ENCODE data around the gene NISCH.

NISCH gene

DNA sequence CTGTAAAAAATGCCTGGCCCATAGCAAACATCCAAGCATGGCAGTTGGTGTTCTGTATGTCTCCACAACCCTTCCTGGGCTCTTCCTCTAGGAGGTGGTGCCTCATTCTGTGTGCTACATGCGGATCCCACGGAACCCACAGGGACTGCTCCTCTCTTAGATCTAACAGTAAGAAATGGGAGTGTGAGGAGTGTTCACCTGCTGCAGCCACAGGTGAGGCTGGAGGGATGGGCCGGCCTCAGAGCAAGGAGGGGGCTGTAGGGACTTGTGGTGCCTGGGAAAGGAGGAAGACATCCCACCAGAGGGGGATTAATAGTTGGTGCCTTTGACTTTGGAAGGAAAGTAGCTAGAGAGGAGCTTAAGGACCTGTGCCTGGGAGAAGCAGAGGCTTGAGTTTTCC is 32.7 kb upstream of the NISCH start:
- TF ChIP-seq, protein P1, sequence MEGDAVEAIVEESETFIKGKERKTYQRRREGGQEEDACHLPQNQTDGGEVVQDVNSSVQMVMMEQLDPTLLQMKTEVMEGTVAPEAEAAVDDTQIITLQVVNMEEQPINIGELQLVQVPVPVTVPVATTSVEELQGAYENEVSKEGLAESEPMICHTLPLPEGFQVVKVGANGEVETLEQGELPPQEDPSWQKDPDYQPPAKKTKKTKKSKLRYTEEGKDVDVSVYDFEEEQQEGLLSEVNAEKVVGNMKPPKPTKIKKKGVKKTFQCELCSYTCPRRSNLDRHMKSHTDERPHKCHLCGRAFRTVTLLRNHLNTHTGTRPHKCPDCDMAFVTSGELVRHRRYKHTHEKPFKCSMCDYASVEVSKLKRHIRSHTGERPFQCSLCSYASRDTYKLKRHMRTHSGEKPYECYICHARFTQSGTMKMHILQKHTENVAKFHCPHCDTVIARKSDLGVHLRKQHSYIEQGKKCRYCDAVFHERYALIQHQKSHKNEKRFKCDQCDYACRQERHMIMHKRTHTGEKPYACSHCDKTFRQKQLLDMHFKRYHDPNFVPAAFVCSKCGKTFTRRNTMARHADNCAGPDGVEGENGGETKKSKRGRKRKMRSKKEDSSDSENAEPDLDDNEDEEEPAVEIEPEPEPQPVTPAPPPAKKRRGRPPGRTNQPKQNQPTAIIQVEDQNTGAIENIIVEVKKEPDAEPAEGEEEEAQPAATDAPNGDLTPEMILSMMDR (conservative IDR thresholded peaks at IDR 0.05): no peak
- no peak overlapping the region for H3K27ac ChIP-seq

DNA sequence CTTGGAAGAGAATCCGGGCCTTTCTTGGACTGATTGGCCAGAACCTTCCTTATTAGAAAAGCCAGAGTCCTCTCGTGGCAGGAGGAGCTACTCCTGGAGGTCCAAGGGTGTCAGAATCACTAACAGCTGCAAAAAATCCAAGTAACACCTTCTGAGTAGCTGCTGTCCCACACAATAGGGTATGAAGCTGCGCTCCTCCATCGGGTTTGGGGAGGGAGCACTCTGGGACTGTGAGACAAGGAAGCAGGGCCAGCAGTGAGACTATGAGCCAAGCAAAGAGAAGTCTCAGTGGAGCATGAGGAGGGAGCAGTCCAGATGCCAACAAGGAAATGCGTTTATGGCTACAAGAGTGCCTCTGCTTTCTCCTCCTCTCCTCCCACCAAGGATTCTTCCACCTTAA is 32.2 kb upstream of the NISCH start:
- TF ChIP-seq, protein P1 (conservative IDR thresholded peaks at IDR 0.05): no peak
- no peak overlapping the region for H3K27ac ChIP-seq

DNA sequence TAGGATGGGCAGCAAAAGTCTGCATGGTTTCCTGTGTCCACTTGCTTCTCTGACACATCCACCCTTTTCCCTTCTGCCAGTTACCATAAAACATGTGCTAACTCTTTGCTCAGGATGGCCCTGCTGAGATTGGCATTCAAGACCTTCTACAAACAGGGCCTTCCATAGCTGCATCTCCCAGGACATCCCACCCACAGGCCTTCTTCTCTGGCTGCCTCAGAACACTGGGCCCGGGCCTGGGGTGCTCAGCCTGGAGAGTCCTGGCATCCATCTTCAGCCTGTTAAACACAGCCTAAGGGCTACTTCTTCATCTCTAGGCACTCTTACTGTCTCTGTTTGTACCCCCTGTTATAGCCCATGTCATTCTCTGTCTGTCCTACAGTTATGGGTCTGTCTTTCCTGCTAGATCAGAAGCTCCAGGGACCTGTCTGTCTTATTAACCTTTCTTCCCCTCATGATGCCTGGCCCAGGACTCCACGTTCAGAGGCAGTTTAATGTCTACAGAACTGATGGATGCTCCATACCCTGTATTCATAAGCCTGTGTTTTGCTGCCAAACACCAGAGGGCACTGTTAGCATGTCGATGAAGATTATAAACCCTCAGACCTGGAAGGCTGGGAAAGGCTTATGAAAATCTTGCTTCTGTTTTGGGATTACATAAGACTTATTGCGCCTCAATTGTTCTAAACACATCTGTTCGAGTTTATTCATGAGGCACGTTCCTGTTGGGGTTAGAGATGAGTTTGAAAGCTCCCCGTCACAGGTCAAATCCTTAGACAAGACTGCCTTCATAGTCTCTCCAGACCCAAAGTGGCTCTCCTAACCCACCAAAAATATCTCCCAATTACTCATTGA is 27.0 kb upstream of the NISCH start:
- no peak overlapping the region for H3K27ac ChIP-seq
- TF ChIP-seq, protein P1 (conservative IDR thresholded peaks at IDR 0.05): peak; percentile 91

DNA sequence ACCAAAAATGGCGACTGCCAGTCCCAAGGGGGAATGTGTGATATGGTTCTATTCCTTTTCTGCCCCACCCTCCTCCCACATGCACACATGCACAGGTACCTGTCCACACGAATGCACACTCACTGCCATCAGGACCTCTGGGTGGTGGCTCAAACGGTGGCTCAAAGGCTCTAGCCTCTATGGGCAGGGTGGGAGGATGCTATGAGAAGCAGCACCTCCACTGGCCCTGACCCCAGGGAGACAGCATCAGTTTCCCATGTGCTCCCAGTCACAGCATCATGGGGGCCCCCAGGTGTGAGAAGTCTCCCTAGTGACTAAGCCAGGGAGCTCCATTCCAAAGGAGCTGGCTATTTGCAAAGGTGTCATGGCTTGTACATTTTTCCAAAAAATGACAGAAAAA is 26.4 kb upstream of the NISCH start:
- TF ChIP-seq, protein P1 (conservative IDR thresholded peaks at IDR 0.05): no peak
- H3K27ac ChIP-seq: no peak overlapping the region

DNA sequence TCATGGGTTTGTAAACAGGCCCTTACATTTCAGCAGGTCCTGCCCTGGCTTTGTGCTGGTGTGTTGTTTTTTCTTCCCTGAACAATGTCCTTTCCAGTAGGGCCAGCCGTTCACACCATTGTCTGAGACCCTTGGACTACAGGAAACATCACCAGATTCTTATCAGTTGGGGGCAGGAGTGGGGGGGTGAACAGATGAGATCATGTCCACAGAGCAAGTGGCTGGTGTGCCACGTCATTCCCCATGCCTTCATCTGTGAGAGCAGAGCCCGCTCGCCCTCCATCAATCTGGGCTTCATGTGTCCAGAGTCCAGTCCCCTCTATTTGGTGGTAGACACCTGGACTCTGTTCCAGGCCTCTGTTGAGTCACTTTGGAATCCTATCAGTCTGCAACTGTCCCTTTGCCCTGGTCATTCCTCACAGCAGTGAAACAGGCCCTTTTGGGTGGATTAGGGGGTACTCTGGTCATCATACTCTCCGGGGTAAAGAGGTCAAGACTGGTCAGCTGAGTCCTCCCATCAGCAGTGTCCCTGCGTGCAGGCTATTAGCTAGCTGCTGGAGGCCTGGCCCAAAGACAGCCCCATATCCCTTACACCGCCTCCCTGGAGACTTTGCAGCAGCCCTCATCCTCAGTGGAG is 25.5 kb upstream of the NISCH start:
- TF ChIP-seq, protein P1 (conservative IDR thresholded peaks at IDR 0.05): no peak
- no peak overlapping the region for H3K27ac ChIP-seq

DNA sequence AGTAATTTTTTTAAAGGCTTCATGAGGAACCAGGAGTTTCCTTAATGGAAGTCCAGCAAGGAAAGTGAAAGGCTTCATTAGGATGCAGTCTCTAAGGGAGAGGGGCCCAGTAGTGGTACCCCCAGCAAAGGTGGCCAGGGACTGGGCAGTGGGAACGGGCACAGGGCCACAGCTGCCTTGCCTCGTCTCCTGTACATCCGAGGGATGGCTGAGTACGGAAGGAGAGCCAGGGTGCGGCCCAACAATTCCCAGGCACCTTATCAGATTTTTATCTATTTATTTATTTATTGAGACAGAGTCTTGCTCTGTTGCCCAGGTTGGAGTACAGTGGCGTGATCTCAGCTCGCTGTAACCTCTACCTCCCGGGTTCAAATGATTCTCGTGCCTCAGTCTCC is 25.0 kb upstream of the NISCH start:
- TF ChIP-seq, protein P1 (conservative IDR thresholded peaks at IDR 0.05): no peak
- no peak overlapping the region for H3K27ac ChIP-seq

DNA sequence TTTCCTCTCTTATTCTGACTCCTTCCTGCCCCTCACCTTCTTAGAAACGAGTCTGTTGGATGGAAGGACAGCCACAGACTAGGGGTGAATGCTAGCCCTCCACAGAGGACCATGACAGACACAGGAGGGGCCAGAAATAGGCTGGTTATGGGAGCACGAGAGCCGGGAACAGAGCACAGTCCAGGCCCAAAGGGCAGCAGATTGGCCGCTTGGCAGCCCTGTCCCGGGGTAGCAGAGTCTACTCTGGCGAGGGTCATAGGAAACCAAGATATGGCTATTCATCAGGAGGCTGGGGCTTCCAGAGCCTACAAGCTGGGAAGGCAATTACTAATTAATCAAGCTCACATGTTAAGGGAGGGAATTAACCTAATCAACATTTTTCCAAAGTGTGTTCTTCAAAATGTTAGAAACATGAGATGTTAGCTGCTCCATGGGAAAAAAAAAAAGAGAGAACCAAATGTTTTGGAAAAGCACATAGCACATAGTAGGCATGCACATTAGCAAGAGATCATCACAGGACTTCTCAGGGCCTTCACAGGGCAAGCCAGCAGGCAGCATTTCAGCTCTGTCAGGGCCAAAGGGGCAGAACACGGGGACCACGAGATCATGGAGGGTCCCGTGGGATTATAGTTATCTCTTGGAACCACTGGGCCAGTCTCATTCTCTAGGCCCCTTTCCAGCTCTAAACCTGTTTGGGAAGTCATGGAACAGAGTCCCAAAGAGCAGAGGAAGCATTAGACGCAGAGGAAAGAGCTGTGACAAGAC is 23.8 kb upstream of the NISCH start:
- TF ChIP-seq, protein P1 (conservative IDR thresholded peaks at IDR 0.05): no peak
- H3K27ac ChIP-seq: peak overlapping the region; percentile 8; the same call in 1 of the 2 replicates

All from VCaP (cell line).